GM21723 (cell line): Measurements from ENCODE around the gene PTCHD4.

Experiments
- ATAC-seq: cut with Tn5 transposase; IDR thresholded peaks from one replicate; pipeline ENCODE4 v1.9.1; 2021; ENCODE audit warnings: mild to moderate bottlenecking, moderate library complexity; ENCODE audit not compliant: unreplicated experiment

The PTCHD4 gene

DNA sequence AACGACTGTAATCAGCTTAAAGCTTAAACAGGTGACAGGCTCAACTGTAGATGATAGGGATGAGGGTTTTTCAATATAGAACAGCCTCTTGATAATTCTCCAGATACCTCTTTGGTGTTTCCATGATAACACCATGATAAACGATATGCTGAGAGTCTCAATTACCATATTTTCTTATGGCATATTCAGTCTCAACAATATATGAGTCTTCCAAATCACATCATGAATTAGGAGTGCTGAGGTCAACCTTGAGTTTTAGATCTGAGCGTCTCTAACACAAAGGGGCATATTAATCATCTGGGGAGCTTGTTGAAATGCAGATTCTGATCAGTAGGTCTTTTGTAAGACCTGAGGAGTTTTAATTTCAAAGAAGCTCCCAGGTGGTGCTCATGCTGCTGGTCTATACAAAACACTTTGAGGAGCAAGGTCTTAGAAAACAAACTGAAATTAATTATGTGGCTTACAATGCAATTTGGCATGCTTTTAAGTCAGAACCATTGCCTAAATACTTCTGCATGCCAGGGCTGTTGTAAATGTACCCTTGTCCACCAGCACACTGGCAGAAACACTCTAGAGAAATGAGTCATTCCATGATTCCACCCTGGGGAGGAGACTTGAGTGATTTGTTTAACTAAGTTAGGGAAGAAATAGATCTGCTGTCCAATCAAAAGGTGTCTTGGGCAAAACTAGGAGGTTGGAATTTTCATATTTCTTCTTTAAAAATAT lies 49.6 kb downstream of the PTCHD4 start:
- ATAC-seq, result no peak
